Activated T-cell treated with anti-CD3 and anti-CD28 coated beads, Interleukin-2, amount 50 U/mL, for 48 hours (primary cell): ENCODE results near the gene XPO1.
"Not testable (repeated sequence)": the region's sequence is repeated elsewhere in the genome, so short reads cannot be mapped to it uniquely, and the experiment has no call there.

Experiments used
- DNase-seq, 2 experiments: peaks; one replicate each; pipeline ENCODE4 v3.0.0-alpha.2; 2020

The XPO1 gene

DNA sequence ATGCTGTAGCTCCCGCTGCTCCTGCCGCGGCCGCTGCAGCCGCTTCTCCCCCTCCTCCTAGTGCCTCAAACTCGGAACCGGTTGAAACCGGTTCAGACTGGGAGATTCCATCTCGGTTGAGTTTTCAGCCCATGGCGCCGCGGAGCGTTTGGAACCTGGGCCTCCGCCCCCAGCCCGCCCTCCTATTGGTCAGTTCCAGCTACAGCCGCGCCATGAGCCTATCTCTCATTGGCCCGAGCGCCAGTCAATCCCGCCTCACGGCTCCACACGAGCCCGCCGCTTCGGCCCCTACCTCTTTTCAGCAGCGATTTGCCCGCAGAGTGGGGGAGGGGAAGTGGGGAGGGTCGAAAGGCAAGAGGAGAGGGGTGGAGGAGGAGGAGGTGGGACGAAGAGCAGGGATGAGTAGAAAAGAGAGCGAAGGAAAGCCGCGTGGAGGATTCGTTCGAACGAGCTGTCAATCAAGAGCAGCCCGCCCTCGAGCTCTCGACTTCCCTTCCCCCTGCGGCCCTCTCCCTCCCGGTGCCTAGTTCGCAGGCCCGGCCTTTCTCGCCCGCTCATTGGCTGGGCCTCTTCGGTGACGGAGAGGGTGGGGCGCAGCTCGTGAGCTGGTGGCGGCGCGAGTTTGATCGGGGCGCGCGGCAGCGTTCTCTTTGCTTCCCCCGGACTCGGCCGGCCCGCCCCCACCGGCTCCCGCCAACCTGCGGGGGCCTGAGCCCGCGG is at the start of gene XPO1:
Gene XPO1 (minus strand): TSS at position 157 of the 720 bp plus-strand sequence. CDS start 4,459 bp downstream, outside the sequence.
- peak; percentile 99 for DNase-seq

DNA sequence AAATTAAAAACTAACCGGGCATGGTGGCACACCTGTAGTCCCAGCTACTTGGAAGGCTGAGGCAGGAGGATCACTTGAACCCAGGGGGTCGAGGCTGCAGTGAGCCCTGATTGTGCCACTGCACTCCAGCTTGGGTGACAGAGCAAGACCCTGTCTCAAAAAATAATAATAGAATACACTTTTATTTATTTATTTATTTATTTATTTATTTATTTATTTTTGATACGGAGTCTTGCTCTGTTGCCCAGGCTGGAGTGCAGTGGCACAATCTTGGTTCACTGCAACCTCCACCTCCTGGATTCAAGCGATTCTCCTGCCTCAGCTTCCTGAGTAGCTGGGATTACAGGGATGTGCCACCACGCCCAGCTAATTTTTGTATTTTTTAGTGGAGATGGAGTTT is 48.8 kb upstream of the XPO1 start:
- not testable (repeated sequence) for DNase-seq

DNA sequence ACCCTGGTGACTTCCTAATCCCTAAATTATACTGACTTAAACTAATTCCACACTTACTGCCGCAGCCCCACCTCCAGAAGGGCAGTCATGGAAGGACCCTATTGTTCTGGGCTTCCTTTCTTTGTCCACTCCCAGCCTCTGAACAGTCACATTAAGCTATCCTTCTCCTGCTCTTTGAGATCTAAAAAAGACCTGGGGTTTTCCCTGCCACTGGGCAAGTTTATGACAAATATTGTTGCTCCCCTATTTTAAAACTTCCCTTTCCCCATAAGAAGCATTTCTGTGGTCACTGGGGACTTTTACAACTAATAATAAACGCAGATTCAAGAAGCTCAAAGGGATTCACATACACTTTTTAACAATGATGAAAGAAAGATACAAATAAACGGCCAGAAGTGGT is 47.2 kb upstream of the XPO1 start:
- no peak for DNase-seq

GRCh38 chr2:61584368-61584767 is 46.2 kb upstream of the XPO1 start:
- not testable (repeated sequence) for DNase-seq

- no peak for DNase-seq
Observed at GRCh38 chr2:61582165-61582564, 44.0 kb upstream of the XPO1 start.

DNA sequence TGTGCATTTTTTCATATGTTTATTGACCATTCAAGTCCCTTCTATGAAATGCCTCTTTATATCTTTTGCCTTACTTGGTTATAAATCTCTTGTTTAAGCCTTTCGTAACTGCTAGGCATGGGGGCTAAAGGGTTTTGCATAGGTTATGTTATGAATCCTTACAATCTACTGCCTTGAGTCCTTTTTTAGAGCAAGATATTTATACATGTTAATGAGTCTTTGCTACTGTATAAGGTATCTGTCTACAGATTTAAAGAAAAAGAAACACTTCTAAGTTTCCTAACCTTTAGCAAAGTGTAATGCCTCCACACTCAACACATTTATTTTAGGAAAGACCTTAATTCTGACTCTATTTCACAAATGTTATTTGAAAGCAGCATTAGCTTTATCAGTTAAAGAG is 43.6 kb upstream of the XPO1 start:
- no peak for DNase-seq

DNA sequence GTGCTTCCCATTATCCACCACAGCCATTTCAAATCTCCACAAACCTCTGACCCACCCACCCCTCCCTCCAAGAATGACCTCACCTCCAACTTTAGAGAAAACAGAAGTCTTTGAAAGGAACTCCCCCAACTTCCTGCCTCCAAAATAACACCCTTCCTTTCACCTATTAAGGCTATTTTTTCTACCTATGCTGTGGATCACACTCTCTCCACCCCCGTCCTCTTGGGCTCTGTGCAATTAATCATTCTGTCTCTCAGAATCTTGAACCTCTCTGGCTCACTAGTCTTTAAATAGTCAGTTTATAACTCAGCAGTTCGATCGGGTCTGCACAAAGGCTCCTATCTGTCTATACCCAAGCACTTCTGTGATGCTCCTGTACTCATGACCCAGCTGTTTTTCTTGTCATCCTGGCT is 37.3 kb upstream of the XPO1 start:
- DNase-seq: peak in 1 of 2 experiments; percentile 15

- DNase-seq: no peak
Observed at GRCh38 chr2:61566566-61566965, 28.4 kb upstream of the XPO1 start.

DNA sequence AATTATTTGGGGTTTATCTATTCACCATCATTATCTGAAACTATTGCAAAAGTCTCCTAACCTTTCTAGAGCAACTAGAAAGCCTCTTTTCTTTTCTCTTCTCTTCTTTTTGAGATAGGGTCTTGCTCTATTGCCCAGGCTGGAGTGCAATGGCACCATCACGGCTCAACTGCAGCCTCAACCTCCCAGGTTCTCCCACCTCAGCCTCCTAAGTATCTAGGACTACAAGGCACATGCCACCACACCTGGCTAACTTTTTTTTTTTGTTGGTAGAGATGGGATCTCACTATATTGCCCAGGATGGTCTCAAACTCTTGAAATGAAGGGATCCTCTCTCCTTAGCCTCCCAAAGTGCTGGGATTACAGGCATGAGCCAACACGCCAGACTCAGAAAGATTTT is 24.5 kb upstream of the XPO1 start:
- no peak for DNase-seq

DNA sequence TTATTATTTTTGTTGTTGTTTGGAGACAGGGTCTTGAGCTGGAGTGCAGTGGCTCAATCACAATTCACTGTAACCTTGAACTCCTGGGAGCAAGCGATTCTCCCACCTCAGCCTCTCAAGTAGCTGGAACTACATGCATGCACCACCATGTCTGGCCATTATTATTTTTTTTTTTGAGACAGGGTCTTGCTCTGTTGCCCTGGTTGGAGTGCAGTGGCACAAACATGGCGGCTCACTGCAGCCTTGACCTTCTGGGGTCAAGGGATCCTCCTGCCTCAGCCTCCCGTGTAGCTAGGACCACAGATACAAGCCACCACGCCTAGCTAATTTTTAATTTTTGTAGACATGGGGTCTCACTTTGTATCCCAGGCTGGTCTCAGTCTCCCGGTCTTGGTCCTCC is 20.0 kb upstream of the XPO1 start:
- no peak for DNase-seq

DNA sequence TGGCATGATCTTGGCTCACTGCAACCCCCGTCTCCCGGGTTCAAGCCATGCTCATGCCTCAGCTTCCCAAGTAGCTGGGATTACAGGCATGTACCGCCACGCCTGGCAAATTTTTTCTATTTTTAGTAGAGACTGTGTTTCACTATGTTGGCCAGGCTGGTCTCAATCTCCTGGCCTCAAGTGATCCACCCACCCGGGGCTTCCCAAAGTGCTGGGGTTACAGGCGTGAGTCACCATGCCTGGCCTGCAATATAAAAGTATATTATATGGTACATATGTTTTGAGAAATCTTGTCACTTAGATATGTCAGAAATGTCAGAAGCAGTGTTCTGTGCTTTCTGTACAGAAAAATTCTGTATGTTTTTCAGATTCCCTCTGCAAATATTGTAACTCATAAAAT is 19.2 kb upstream of the XPO1 start:
- DNase-seq: no peak

- DNase-seq: no peak
Observed at GRCh38 chr2:61554604-61555003, 16.4 kb upstream of the XPO1 start.

GRCh38 chr2:61550375-61551209 is 12.4 kb upstream of the XPO1 start:
- DNase-seq: no peak

GRCh38 chr2:61549546-61549945 is 11.4 kb upstream of the XPO1 start:
- DNase-seq: no peak

DNA sequence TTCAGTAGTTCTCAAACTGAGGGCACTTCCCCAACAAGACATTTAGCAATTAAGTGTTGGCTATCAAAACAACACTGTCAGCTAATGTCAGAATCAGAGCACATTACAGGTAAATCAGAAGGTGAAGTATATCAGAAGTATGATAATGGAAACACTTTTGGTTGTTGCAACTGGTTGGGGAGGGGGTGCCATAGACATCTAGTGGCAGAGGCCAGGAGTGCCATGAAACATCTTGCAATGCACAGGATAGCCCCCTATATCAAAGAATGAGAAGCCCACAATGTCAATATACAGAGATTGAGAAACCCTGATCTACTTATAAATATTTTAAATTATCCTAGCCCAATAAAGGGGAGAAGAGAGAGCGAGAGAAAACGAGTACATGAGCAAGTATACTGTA is 4.9 kb upstream of the XPO1 start:
- DNase-seq: no peak

- not testable (repeated sequence) for DNase-seq
Observed at GRCh38 chr2:61540167-61540566, 2.0 kb upstream of the XPO1 start.

DNA sequence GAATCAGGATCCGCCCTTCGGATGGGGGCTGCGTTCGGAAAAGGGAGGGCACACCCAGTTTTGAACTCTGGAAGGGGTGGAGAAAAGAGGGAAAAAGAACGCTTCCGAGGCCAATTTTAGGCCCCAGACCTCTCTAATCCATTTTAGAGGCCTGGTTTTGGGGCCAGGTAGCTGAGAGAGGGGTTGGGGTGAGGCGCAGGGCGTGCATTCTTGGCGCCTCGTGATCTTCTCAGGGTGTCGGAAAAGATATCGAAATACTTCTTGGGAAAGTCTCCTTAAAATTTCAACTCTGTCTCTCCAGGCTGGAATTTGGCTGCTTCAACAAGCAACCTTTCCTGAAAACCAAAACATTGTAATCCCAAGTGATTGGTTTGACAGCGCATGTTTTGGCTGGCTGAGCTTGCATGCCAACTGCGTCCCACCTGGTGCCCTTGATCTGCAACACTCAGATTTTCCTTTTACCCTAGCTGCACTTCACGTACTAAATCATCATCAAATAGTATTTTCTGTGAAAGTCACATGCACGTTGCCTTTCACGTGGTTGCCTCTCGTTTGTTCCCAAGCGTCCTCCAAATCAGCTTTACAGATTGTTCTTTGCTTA is 864 bp upstream of the XPO1 start:
- peak; percentile 48 to 68 for DNase-seq

GRCh38 chr2:61537950-61538199 is 281 bp downstream of the XPO1 start:
- DNase-seq: no peak

GRCh38 chr2:61537277-61537949 is 743 bp downstream of the XPO1 start:
- peak in 1 of 2 experiments; percentile 60 for DNase-seq

GRCh38 chr2:61536572-61537276 is 1.4 kb downstream of the XPO1 start:
- peak; percentile 84 to 87 for DNase-seq

DNA sequence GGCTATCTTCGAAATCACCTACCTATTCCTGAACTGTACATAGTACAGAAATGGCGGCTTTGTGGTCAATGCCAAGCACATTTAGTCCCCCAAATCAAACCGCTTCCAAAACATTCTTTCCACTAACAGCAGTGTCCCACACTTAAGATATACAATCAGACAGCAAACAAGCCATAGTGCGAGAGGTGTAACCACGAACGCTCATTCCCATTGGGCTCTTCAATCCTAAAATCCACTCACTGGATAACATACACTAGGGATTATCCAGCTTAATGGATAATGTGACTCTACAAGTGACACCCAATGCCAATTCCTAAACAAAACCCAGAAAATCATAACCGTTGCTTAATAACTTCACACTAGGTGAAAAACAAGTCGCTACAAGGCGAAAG is 2.0 kb downstream of the XPO1 start:
- peak; percentile 24 to 33 for DNase-seq

- no peak for DNase-seq
Observed at GRCh38 chr2:61535449-61535848, 2.7 kb downstream of the XPO1 start.

DNA sequence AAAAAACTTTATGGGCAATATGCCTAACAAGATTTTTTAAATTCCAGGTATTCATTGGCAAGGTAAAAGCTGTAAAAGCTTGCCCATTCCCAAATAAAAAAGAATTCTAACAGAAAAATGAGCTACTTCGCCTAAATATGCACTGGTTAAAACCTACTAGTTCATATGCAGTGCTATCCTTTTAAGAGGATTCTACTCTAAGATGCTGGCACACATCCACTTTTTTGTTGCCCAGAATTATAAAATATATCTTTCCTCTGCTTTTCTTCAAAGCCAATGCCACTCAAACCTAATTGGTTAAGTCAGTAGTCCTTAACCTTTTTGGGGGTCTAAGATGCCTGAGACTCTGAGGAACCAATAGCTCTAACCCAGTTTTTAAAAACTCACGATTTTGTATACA is 3.2 kb downstream of the XPO1 start:
- no peak for DNase-seq
